HEK293 (cell line): Measurements from ENCODE around the gene ABCB11.
A peak's percentile ranks its signal among the peaks of the same experiment; 100 is the strongest.

Experiments
- CTCF ChIA-PET: fragments of 350-600 bp; formaldehyde crosslinking; extraction: SDS; loops from one replicate; lab custom pipeline; 2021; ENCODE audit warnings: antibody characterized with exemption; lab: Yijun Ruan, JAX
- POLR2A ChIA-PET: fragments of 300-600 bp; formaldehyde crosslinking; extraction: SDS; loops from one replicate; lab custom pipeline; 2020; ENCODE audit warnings: antibody characterized with exemption, inconsistent platforms; lab: Yijun Ruan, JAX
- H3K27ac ChIP-seq: fragments of 200-500 bp; sonication (Bioruptor generic); 2 replicates; pipeline ENCODE4 v1.5.1; 2014; ENCODE audit warnings: low read depth, low read length, control low read depth, inconsistent platforms; ENCODE audit errors: extremely low read depth
- H3K36me3 ChIP-seq, 2 experiments: fragments of 200-500 bp in 1 of 2; sonication (Bioruptor generic) in 1 of 2; 1 replicate in 1 of 2; 2 replicates in 1 of 2; pipeline ENCODE4 v1.5.1; 2014 to 2017; ENCODE audit warnings: inconsistent platforms in 2 of 2, low read length in 2 of 2; ENCODE audit not compliant: control insufficient read depth in 2 of 2, insufficient read depth in 1 of 2
- H3K4me1 ChIP-seq: fragments of 200-500 bp; sonication (Bioruptor generic); 2 replicates; pipeline ENCODE4 v1.5.1; 2014; ENCODE audit warnings: mild to moderate bottlenecking, low read length, inconsistent platforms; ENCODE audit not compliant: control insufficient read depth, insufficient read depth
- H3K4me3 ChIP-seq: 2 replicates; pipeline ENCODE4 v1.5.1; 2011; ENCODE audit warnings: low read depth, mild to moderate bottlenecking, control low read depth, low read length, moderate library complexity
- H3K9me3 ChIP-seq: fragments of 200-500 bp; sonication (Bioruptor generic); 2 replicates; pipeline ENCODE4 v1.5.1; 2014; ENCODE audit warnings: low read depth, low read length, inconsistent platforms; ENCODE audit not compliant: control insufficient read depth, insufficient read depth
- GLI2 ChIP-seq: fragments of 450-650 bp; formaldehyde crosslinking; IDR thresholded peaks from 2 replicates; pipeline ENCODE4; 2017; ENCODE audit warnings: missing biosample characterization, missing genetic modification characterization, low read depth, borderline replicate concordance
- KLF8 ChIP-seq: fragments of 450-650 bp; formaldehyde crosslinking; IDR thresholded peaks from 2 replicates; pipeline ENCODE4 v1.5.1; 2016; ENCODE audit warnings: missing biosample characterization, missing genetic modification characterization
- MZF1 ChIP-seq: fragments of 450-650 bp; formaldehyde crosslinking; IDR thresholded peaks from 2 replicates; pipeline ENCODE4 v1.5.1; 2017; ENCODE audit warnings: missing biosample characterization, missing genetic modification characterization, borderline replicate concordance
- RBAK ChIP-seq: fragments of 450-650 bp; formaldehyde crosslinking; IDR thresholded peaks from 2 replicates; pipeline ENCODE4 v1.5.1; 2016; ENCODE audit warnings: missing biosample characterization, missing genetic modification characterization
- SCRT2 ChIP-seq: fragments of 450-650 bp; formaldehyde crosslinking; IDR thresholded peaks from 2 replicates; pipeline ENCODE4 v1.5.1; 2016; ENCODE audit warnings: missing biosample characterization, missing genetic modification characterization
- TRIM28 ChIP-seq: IDR thresholded peaks from 2 replicates; pipeline ENCODE4 v1.6.1; 2011; ENCODE audit warnings: low read length, control low read depth, borderline replicate concordance
- ZBTB20 ChIP-seq: fragments of 450-650 bp; formaldehyde crosslinking; IDR thresholded peaks from 2 replicates; pipeline ENCODE4 v1.5.1; 2016; ENCODE audit warnings: missing biosample characterization, missing genetic modification characterization
- ZIC2 ChIP-seq: fragments of 450-650 bp; formaldehyde crosslinking; IDR thresholded peaks from 2 replicates; pipeline ENCODE4 v1.5.1; 2016; ENCODE audit warnings: missing biosample characterization, missing genetic modification characterization
- ZNF155 ChIP-seq: fragments of 450-650 bp; formaldehyde crosslinking; IDR thresholded peaks from 2 replicates; pipeline ENCODE4 v1.5.1; 2016; ENCODE audit warnings: missing biosample characterization, missing genetic modification characterization
- ZNF169 ChIP-seq: fragments of 450-650 bp; formaldehyde crosslinking; IDR thresholded peaks from 2 replicates; pipeline ENCODE4 v1.5.1; 2016; ENCODE audit warnings: missing biosample characterization, missing genetic modification characterization
- ZNF23 ChIP-seq: fragments of 450-650 bp; formaldehyde crosslinking; IDR thresholded peaks from 2 replicates; pipeline ENCODE4 v1.5.1; 2016; ENCODE audit warnings: missing biosample characterization, missing genetic modification characterization, borderline replicate concordance
- ZNF335 ChIP-seq: fragments of 450-650 bp; formaldehyde crosslinking; conservative IDR thresholded peaks from 2 replicates; pipeline ENCODE4 v1.5.1; 2016; ENCODE audit warnings: missing biosample characterization, missing genetic modification characterization
- ZNF354C ChIP-seq: fragments of 450-650 bp; formaldehyde crosslinking; IDR thresholded peaks from 2 replicates; pipeline ENCODE4 v1.5.1; 2016; ENCODE audit warnings: missing biosample characterization, missing genetic modification characterization, low read depth, borderline replicate concordance
- ZNF394 ChIP-seq: fragments of 450-650 bp; formaldehyde crosslinking; IDR thresholded peaks from 2 replicates; pipeline ENCODE4 v1.5.1; 2016; ENCODE audit warnings: missing biosample characterization, missing genetic modification characterization, mild to moderate bottlenecking, moderate library complexity, borderline replicate concordance
- ZNF629 ChIP-seq: fragments of 450-650 bp; formaldehyde crosslinking; IDR thresholded peaks from 2 replicates; pipeline ENCODE4 v1.5.1; 2017; ENCODE audit warnings: missing biosample characterization, missing genetic modification characterization
- TF ChIP-seq, protein P1 (sequence below): fragments of 450-650 bp; formaldehyde crosslinking; IDR thresholded peaks from 2 replicates; pipeline ENCODE4 v1.5.1; 2016; ENCODE audit warnings: missing biosample characterization, missing genetic modification characterization
- TF ChIP-seq, protein P2 (sequence below): fragments of 450-650 bp; formaldehyde crosslinking; IDR thresholded peaks from 2 replicates; pipeline ENCODE4 v1.5.1; 2016; ENCODE audit warnings: missing biosample characterization, missing genetic modification characterization, low read depth
- TF ChIP-seq, protein P3 (sequence below): fragments of 450-650 bp; formaldehyde crosslinking; IDR thresholded peaks from 2 replicates; pipeline ENCODE4 v1.5.1; 2016; ENCODE audit warnings: missing biosample characterization, missing genetic modification characterization
- TF ChIP-seq, protein P4 (sequence below): fragments of 450-650 bp; formaldehyde crosslinking; IDR thresholded peaks from 2 replicates; pipeline ENCODE4 v1.5.1; 2016; ENCODE audit warnings: missing biosample characterization, missing genetic modification characterization
- TF ChIP-seq, protein P5 (sequence below): fragments of 450-650 bp; formaldehyde crosslinking; IDR thresholded peaks from 2 replicates; pipeline ENCODE4 v1.5.1; 2016; ENCODE audit warnings: missing biosample characterization, missing genetic modification characterization
- TF ChIP-seq, protein P6 (sequence below): fragments of 450-650 bp; formaldehyde crosslinking; IDR thresholded peaks from 2 replicates; pipeline ENCODE4 v1.5.1; 2017; ENCODE audit warnings: missing biosample characterization, missing genetic modification characterization

Gene ABCB11

DNA sequence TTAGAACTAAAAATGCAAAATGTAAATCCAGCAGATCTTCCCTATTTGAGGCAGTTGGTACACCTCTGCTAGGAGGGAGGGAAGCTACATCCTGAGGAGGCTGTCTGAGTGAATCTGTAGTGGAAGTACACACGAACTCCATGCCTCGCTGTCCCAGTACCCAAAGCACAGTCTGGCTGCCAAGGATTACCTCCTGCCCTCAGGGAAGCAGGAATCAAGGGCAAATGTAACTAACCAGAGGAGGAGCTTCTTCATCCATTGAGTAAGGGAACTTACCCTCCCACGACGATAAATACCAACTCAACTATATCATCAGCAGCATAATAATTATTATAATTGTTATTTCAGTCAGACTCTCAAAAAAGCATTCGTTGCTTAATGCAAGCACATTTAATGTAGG lies 40.3 kb upstream of the ABCB11 start (continued):
- TF ChIP-seq, protein P1, sequence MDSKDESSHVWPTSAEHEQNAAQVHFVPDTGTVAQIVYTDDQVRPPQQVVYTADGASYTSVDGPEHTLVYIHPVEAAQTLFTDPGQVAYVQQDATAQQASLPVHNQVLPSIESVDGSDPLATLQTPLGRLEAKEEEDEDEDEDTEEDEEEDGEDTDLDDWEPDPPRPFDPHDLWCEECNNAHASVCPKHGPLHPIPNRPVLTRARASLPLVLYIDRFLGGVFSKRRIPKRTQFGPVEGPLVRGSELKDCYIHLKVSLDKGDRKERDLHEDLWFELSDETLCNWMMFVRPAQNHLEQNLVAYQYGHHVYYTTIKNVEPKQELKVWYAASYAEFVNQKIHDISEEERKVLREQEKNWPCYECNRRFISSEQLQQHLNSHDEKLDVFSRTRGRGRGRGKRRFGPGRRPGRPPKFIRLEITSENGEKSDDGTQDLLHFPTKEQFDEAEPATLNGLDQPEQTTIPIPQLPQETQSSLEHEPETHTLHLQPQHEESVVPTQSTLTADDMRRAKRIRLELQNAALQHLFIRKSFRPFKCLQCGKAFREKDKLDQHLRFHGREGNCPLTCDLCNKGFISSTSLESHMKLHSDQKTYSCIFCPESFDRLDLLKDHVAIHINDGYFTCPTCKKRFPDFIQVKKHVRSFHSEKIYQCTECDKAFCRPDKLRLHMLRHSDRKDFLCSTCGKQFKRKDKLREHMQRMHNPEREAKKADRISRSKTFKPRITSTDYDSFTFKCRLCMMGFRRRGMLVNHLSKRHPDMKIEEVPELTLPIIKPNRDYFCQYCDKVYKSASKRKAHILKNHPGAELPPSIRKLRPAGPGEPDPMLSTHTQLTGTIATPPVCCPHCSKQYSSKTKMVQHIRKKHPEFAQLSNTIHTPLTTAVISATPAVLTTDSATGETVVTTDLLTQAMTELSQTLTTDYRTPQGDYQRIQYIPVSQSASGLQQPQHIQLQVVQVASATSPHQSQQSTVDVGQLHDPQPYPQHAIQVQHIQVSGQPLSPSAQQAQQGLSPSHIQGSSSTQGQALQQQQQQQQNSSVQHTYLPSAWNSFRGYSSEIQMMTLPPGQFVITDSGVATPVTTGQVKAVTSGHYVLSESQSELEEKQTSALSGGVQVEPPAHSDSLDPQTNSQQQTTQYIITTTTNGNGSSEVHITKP (tag by site-specific recombination), result no peak
- no peak for TF ChIP-seq RBAK (tag by site-specific recombination)
- no peak for TF ChIP-seq KLF8 (tag by site-specific recombination)
- TF ChIP-seq, protein P2, sequence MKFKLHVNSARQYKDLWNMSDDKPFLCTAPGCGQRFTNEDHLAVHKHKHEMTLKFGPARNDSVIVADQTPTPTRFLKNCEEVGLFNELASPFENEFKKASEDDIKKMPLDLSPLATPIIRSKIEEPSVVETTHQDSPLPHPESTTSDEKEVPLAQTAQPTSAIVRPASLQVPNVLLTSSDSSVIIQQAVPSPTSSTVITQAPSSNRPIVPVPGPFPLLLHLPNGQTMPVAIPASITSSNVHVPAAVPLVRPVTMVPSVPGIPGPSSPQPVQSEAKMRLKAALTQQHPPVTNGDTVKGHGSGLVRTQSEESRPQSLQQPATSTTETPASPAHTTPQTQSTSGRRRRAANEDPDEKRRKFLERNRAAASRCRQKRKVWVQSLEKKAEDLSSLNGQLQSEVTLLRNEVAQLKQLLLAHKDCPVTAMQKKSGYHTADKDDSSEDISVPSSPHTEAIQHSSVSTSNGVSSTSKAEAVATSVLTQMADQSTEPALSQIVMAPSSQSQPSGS (tag by site-specific recombination), result no peak
- TF ChIP-seq, protein P3, sequence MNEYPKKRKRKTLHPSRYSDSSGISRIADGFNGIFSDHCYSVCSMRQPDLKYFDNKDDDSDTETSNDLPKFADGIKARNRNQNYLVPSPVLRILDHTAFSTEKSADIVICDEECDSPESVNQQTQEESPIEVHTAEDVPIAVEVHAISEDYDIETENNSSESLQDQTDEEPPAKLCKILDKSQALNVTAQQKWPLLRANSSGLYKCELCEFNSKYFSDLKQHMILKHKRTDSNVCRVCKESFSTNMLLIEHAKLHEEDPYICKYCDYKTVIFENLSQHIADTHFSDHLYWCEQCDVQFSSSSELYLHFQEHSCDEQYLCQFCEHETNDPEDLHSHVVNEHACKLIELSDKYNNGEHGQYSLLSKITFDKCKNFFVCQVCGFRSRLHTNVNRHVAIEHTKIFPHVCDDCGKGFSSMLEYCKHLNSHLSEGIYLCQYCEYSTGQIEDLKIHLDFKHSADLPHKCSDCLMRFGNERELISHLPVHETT (tag by site-specific recombination), result no peak
- TF ChIP-seq ZNF23, result no peak
- TF ChIP-seq, protein P4, sequence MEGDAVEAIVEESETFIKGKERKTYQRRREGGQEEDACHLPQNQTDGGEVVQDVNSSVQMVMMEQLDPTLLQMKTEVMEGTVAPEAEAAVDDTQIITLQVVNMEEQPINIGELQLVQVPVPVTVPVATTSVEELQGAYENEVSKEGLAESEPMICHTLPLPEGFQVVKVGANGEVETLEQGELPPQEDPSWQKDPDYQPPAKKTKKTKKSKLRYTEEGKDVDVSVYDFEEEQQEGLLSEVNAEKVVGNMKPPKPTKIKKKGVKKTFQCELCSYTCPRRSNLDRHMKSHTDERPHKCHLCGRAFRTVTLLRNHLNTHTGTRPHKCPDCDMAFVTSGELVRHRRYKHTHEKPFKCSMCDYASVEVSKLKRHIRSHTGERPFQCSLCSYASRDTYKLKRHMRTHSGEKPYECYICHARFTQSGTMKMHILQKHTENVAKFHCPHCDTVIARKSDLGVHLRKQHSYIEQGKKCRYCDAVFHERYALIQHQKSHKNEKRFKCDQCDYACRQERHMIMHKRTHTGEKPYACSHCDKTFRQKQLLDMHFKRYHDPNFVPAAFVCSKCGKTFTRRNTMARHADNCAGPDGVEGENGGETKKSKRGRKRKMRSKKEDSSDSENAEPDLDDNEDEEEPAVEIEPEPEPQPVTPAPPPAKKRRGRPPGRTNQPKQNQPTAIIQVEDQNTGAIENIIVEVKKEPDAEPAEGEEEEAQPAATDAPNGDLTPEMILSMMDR (tag by site-specific recombination), result no peak
- TF ChIP-seq ZNF335 (tag by site-specific recombination), result no peak
- no peak for TF ChIP-seq ZNF155 (tag by site-specific recombination)

DNA sequence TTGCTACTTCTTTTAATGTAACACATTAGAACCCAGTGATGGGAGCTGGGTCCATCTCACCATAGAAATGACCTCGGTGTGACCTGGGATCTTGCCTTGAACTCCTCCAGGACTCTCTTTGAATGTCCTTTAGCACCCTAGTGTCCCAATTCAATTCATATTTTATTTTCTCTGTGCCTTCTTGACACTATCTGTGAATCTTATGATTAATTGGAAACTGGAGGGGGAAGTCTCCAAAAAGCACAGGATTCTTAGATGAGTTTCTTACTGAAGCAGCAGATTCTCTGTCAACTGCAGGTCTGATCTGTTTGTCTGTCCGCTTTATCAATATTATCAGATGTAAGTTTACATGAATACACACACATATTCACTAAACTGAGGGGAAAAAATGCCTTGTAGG lies 38.7 kb upstream of the ABCB11 start:
- H3K4me1 ChIP-seq, result no peaks in the 10 kb centered on the region
- no peaks in the 10 kb centered on the region for H3K9me3 ChIP-seq
- H3K36me3 ChIP-seq, result no peaks in the 10 kb centered on the region
- no peak for TF ChIP-seq ZNF394 (tag by site-specific recombination)
- TF ChIP-seq MZF1 (tag by site-specific recombination), result no peak
- TF ChIP-seq, all 188 proteins: peak for 0
- H3K27ac ChIP-seq, result no peak overlapping the region
- H3K4me3 ChIP-seq, result no peak overlapping the region
- POLR2A ChIA-PET, result no interaction called here
- CTCF ChIA-PET, result no interaction called here

DNA sequence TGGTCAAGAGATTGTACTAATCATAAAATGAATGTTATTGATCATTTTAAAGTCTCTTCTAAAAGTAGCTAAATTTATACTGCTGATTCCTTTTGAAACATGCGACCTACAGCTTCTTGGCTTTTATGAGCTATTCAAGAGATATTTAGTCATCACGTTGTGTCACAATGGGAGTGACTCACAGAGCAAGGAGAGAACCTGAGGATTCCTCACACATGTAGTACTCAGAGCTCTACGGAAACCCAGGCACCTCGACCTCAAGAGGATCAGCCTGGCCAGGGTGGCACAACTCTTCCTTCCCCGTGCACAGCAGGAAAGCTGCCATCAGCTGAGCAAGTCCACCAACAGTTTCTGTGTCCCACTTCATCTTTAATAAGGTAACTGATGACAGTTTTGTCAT lies 38.2 kb upstream of the ABCB11 start, which contains the start of gene DHRS9:
DHRS9 (plus strand) TSS at position 223 of the 400 bp plus-strand sequence. CDS start 12,019 bp downstream, outside the sequence.
- H3K27ac ChIP-seq, result no peak within 1 kb of the TSS
- ChIA-PET POLR2A (no interaction called here), CTCF (no interaction called here)
- no peaks in the 10 kb centered on the region for H3K9me3 ChIP-seq
- no peaks in the 10 kb centered on the region for H3K36me3 ChIP-seq
- H3K4me1 ChIP-seq, result no peaks in the 10 kb centered on the region
- no peak within 1 kb of the TSS for H3K4me3 ChIP-seq
- TF ChIP-seq ZNF169 (tag by site-specific recombination) (no peak), ZBTB20 (no peak), SCRT2 (peak; percentile 74), GLI2 (tag by site-specific recombination) (no peak), ZNF354C (tag by site-specific recombination) (no peak), ZIC2 (tag by site-specific recombination) (no peak), TRIM28 (no peak), ZNF629 (peak; percentile 55)
- TF ChIP-seq, protein P5, sequence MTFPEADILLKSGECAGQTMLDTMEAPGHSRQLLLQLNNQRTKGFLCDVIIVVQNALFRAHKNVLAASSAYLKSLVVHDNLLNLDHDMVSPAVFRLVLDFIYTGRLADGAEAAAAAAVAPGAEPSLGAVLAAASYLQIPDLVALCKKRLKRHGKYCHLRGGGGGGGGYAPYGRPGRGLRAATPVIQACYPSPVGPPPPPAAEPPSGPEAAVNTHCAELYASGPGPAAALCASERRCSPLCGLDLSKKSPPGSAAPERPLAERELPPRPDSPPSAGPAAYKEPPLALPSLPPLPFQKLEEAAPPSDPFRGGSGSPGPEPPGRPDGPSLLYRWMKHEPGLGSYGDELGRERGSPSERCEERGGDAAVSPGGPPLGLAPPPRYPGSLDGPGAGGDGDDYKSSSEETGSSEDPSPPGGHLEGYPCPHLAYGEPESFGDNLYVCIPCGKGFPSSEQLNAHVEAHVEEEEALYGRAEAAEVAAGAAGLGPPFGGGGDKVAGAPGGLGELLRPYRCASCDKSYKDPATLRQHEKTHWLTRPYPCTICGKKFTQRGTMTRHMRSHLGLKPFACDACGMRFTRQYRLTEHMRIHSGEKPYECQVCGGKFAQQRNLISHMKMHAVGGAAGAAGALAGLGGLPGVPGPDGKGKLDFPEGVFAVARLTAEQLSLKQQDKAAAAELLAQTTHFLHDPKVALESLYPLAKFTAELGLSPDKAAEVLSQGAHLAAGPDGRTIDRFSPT (tag by site-specific recombination), result peak; percentile 57; the same call in 1 of the 2 replicates
- TF ChIP-seq, protein P6, sequence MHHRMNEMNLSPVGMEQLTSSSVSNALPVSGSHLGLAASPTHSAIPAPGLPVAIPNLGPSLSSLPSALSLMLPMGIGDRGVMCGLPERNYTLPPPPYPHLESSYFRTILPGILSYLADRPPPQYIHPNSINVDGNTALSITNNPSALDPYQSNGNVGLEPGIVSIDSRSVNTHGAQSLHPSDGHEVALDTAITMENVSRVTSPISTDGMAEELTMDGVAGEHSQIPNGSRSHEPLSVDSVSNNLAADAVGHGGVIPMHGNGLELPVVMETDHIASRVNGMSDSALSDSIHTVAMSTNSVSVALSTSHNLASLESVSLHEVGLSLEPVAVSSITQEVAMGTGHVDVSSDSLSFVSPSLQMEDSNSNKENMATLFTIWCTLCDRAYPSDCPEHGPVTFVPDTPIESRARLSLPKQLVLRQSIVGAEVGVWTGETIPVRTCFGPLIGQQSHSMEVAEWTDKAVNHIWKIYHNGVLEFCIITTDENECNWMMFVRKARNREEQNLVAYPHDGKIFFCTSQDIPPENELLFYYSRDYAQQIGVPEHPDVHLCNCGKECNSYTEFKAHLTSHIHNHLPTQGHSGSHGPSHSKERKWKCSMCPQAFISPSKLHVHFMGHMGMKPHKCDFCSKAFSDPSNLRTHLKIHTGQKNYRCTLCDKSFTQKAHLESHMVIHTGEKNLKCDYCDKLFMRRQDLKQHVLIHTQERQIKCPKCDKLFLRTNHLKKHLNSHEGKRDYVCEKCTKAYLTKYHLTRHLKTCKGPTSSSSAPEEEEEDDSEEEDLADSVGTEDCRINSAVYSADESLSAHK (tag by site-specific recombination), result no peak
